H1 (cell line): Measurements from ENCODE around the gene RAB5A. TPM values are rescaled to one million over a fixed set of nuclear protein-coding genes. Genes with fewer than 3 reads are reported as not detected.

Experiments
- CHD1 ChIP-seq: IDR thresholded peaks from 2 replicates; pipeline ENCODE4 v1.6.1; 2012; ENCODE audit warnings: low read depth, low read length, improper control_type of control experiment
- CHD2 ChIP-seq: IDR thresholded peaks from 2 replicates; pipeline ENCODE4 v1.6.1; 2012; ENCODE audit warnings: low read length, improper control_type of control experiment
- CTBP2 ChIP-seq: IDR thresholded peaks from 2 replicates; pipeline ENCODE4 v1.7.0; 2011; ENCODE audit warnings: borderline replicate concordance, mild to moderate bottlenecking, moderate library complexity, mixed read lengths, low read length; ENCODE audit not compliant: insufficient read depth, insufficient read length
- JUN ChIP-seq: IDR thresholded peaks from 2 replicates; pipeline ENCODE4 v1.6.1; 2011; ENCODE audit warnings: low read depth, mild to moderate bottlenecking, improper control_type of control experiment, low read length
- SP4 ChIP-seq: IDR thresholded peaks from 2 replicates; pipeline ENCODE4 v1.6.1; 2012; ENCODE audit warnings: low read length, inconsistent platforms
- polyA plus RNA-seq, 7 experiments: library from polyadenylated mRNA; depleted of rRNA in 3 of 7; stranded (reverse) in 5 of 7; unstranded in 2 of 7; fragments of >200 nt in 5 of 7; fragments of 200-250 nt in 2 of 7; gene quantifications; 1 replicate in 5 of 7; 2 replicates in 1 of 7; 4 replicates in 1 of 7; pipeline versions ENCODE4 v1.2.1 to v1.2.3, GENCODE V29; 2011 to 2013; ENCODE audit warnings: missing spikeins in 2 of 7, mixed read lengths in 2 of 7
- total RNA-seq: library from RNA; stranded (reverse); fragmentation: NEBNext Ultra II Directional; extraction: Animal tissue kit (Norgen Biotek cat#: 25700); gene quantifications from 2 replicates; pipeline ENCODE4 v1.2.1, GENCODE V29; 2021

Gene RAB5A
- total and polyA plus RNA-seq, 2 of the 8 experiments (the other 6 are each of a cell fraction or from before 2014, with no cell fraction given) = 22.4 to 77.7 TPM

GRCh38 chr3:20007960-20008359 is 61.1 kb downstream of the RAB5A start (continued):
- no peak for TF ChIP-seq CHD2
- no peak for TF ChIP-seq SP4
- TF ChIP-seq CTBP2 = no peak
- no peak for TF ChIP-seq JUN
- TF ChIP-seq CHD1 = no peak
